Osteoblast (primary cell): ENCODE measurements around the gene PNLIPRP2. TPM values are rescaled to one million over a fixed set of nuclear protein-coding genes. Genes with fewer than 3 reads are reported as not detected.

Experiments
- DNase-seq: peaks from one replicate; pipeline ENCODE4 v3.0.0; 2011; ENCODE audit warnings: low spot score, mixed read lengths; ENCODE audit not compliant: insufficient read length; ENCODE audit errors: missing footprints
- H2AFZ ChIP-seq: 2 replicates; pipeline ENCODE4 v1.6.0; 2011; ENCODE audit warnings: mild to moderate bottlenecking, low read length
- H3K27ac ChIP-seq: 2 replicates; pipeline ENCODE4 v1.5.1; 2011; ENCODE audit warnings: mild to moderate bottlenecking, low read depth, low read length, moderate library complexity
- H3K27me3 ChIP-seq: 2 replicates; pipeline ENCODE4 v1.6.0; 2012; ENCODE audit warnings: mild to moderate bottlenecking, control low read depth, inconsistent platforms, low read length, moderate library complexity; ENCODE audit not compliant: insufficient read depth
- H3K36me3 ChIP-seq: 2 replicates; pipeline ENCODE4 v1.5.1; 2011; ENCODE audit warnings: mild to moderate bottlenecking, low read length, control low read depth, moderate library complexity; ENCODE audit not compliant: insufficient read depth
- H3K4me1 ChIP-seq: 2 replicates; pipeline ENCODE4 v1.5.1; 2011; ENCODE audit warnings: mild to moderate bottlenecking, low read length, control low read depth, moderate library complexity; ENCODE audit not compliant: insufficient read depth
- H3K4me2 ChIP-seq: 2 replicates; pipeline ENCODE4 v1.6.0; 2011; ENCODE audit warnings: mild to moderate bottlenecking, low read length; ENCODE audit not compliant: insufficient read depth
- H3K4me3 ChIP-seq: fragments of 200-600 bp; sonication (generic); 3 replicates; pipeline ENCODE4 v1.5.1; 2012; ENCODE audit warnings: mild to moderate bottlenecking, low read length, inconsistent platforms; ENCODE audit not compliant: insufficient read depth
- H3K79me2 ChIP-seq: 2 replicates; pipeline ENCODE4 v1.6.0; 2012; ENCODE audit warnings: mild to moderate bottlenecking, low read length, control low read depth, inconsistent platforms; ENCODE audit not compliant: insufficient read depth
- H3K9me3 ChIP-seq: 2 replicates; pipeline ENCODE4 v1.5.1; 2011; ENCODE audit warnings: low read depth, low read length, control low read depth
- H4K20me1 ChIP-seq: 2 replicates; pipeline ENCODE4 v1.6.0; 2012; ENCODE audit warnings: mild to moderate bottlenecking, low read length, control low read depth; ENCODE audit not compliant: insufficient read depth
- total RNA-seq: library from RNA; depleted of rRNA; stranded (reverse); fragments of >200 nt; gene quantifications from 2 replicates; pipeline ENCODE4 v1.2.3, GENCODE V29; 2012
- TF ChIP-seq, protein P1 (sequence below): IDR thresholded peaks from 2 replicates; pipeline ENCODE4 v1.5.1; 2011; ENCODE audit warnings: mild to moderate bottlenecking, low read depth, low read length, moderate library complexity; ENCODE audit errors: extremely low read depth

PNLIPRP2 gene
- total RNA-seq, 1 donor, result not detected

DNA sequence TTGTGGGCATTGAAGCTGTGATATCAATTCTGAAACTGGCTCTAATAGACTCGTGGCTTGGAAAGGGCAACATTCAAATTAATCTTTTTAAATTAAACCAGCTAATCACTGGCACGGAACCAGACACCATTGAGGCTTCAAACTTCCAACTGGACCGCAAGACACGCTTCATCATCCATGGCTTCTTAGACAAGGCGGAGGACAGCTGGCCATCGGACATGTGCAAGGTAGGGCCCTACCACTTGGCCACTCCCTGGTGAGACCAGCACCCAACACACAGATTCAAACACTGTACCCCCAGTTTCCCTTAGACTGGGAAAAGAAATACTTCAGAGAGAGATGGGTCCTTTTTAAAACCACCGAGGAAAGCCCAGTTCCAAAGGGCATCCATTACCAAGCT, 5.1 kb downstream of the PNLIPRP2 start:
- H3K4me2 ChIP-seq, result no peak overlapping the region
- DNase-seq, result no peak
- H3K4me1 ChIP-seq, result no peaks in the 10 kb centered on the region
- H3K9me3 ChIP-seq, result no peaks in the 10 kb centered on the region
- H3K79me2 ChIP-seq, result no peaks in the 10 kb centered on the region
- no peaks in the 10 kb centered on the region for H4K20me1 ChIP-seq
- H3K36me3 ChIP-seq, result no peaks in the 10 kb centered on the region
- H3K27me3 ChIP-seq, result no peaks in the 10 kb centered on the region
- H3K27ac ChIP-seq, result no peak overlapping the region
- H3K4me3 ChIP-seq, result no peak overlapping the region
- TF ChIP-seq, protein P1, sequence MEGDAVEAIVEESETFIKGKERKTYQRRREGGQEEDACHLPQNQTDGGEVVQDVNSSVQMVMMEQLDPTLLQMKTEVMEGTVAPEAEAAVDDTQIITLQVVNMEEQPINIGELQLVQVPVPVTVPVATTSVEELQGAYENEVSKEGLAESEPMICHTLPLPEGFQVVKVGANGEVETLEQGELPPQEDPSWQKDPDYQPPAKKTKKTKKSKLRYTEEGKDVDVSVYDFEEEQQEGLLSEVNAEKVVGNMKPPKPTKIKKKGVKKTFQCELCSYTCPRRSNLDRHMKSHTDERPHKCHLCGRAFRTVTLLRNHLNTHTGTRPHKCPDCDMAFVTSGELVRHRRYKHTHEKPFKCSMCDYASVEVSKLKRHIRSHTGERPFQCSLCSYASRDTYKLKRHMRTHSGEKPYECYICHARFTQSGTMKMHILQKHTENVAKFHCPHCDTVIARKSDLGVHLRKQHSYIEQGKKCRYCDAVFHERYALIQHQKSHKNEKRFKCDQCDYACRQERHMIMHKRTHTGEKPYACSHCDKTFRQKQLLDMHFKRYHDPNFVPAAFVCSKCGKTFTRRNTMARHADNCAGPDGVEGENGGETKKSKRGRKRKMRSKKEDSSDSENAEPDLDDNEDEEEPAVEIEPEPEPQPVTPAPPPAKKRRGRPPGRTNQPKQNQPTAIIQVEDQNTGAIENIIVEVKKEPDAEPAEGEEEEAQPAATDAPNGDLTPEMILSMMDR, result no peak
- no peak overlapping the region for H2AFZ ChIP-seq

DNA sequence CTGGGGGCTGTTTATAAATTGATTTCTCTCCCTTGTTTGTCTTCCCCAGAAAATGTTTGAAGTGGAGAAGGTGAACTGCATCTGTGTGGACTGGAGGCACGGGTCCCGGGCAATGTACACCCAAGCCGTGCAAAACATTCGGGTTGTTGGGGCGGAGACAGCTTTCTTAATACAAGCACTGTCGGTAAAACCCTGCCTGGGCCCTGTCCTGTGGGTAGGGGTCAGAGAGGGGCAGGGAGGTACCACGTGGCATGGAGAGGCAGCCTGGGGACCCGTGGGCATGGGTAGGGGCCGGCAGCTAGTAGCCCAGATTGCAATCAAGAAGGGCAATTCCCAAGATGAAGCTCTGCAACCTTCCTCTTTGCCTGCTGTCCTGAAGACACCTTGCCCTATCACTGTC, 6.1 kb downstream of the PNLIPRP2 start:
- Histone ChIP-seq H3K9me3 (no peaks in the 10 kb centered on the region), H3K4me3 (no peak overlapping the region), H3K79me2 (no peaks in the 10 kb centered on the region), H3K36me3 (no peaks in the 10 kb centered on the region), H4K20me1 (no peaks in the 10 kb centered on the region), H3K27me3 (no peaks in the 10 kb centered on the region), H3K27ac (no peak overlapping the region), H2AFZ (no peak overlapping the region), H3K4me2 (no peak overlapping the region), H3K4me1 (no peaks in the 10 kb centered on the region)
- TF ChIP-seq, protein P1, result no peak
- peak; percentile 50 for DNase-seq

DNA sequence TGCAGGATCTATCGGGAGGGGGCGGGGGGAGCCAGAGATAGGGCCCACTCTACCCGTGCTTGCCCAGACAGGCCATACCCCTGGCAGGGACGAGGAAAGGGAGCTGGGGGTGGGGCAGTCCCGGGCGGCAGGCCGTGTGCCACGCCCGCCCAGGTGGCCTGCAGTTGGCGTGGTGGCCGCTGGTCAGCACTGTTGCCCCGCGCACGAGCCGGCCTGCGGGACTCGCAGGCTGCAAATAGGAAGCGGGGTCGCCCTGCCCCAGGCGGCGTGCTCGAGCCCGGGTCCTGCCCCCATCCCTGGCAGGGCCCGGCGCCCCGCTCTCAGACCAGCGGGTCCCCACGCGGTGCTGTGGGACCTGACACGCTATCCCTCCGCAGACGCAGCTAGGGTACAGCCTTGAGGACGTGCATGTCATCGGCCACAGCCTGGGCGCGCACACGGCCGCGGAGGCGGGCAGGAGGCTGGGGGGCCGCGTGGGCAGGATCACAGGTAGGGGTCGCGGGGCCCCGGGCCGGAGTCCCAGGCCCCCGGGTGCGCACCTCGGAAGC, 6.7 kb downstream of the PNLIPRP2 start:
- Histone ChIP-seq H3K27ac (no peak overlapping the region), H3K4me2 (no peak overlapping the region), H3K4me1 (no peaks in the 10 kb centered on the region), H3K36me3 (no peaks in the 10 kb centered on the region), H3K9me3 (no peaks in the 10 kb centered on the region), H2AFZ (no peak overlapping the region), H4K20me1 (no peaks in the 10 kb centered on the region), H3K4me3 (no peak overlapping the region), H3K79me2 (no peaks in the 10 kb centered on the region), H3K27me3 (no peaks in the 10 kb centered on the region)
- TF ChIP-seq, protein P1, result peak; percentile 15
- DNase-seq, result peak; percentile 52

DNA sequence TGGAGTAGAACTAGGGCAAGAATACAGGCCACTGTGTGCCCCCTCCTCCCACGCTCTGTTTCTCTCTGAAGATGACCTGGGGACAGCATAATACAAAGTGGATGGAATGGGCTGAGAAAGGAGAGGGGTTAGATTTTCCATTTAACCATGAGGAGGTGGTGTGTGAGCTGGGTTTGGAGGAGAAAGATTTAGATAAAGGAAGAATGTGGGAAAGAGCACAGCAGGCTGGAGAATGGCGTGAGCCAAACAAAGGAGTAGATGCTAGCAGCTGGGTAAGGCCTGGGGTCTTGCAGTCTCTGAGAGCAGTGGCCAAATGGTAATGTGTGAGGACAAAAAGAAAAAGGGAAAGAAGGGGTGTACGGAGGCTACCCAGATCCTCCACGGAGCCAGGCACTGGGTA, 8.6 kb downstream of the PNLIPRP2 start:
- no peaks in the 10 kb centered on the region for H3K27me3 ChIP-seq
- no peaks in the 10 kb centered on the region for H4K20me1 ChIP-seq
- H3K4me2 ChIP-seq, result no peak overlapping the region
- H3K36me3 ChIP-seq, result no peaks in the 10 kb centered on the region
- no peak overlapping the region for H3K27ac ChIP-seq
- no peak overlapping the region for H3K4me3 ChIP-seq
- no peaks in the 10 kb centered on the region for H3K9me3 ChIP-seq
- H3K4me1 ChIP-seq, result no peaks in the 10 kb centered on the region
- no peaks in the 10 kb centered on the region for H3K79me2 ChIP-seq
- TF ChIP-seq, protein P1, result no peak
- no peak overlapping the region for H2AFZ ChIP-seq
- no peak for DNase-seq
